MG63 (cell line): Measurements from ENCODE around the gene KCNQ1. TPM values are rescaled to one million over a fixed set of nuclear protein-coding genes. Genes with fewer than 3 reads are reported as not detected.
A peak's percentile ranks its signal among the peaks of the same experiment; 100 is the strongest.

Source experiments
- DNase-seq: peaks from one replicate; pipeline ENCODE4 v3.0.0-alpha.2; 2020
- H3K27me3 ChIP-seq: fragments of 250-450 bp; sonication (Bioruptor Pico); 2 replicates; pipeline ENCODE4 v1.5.1; 2020; ENCODE audit warnings: mild to moderate bottlenecking, moderate library complexity
- H3K36me3 ChIP-seq: fragments of 250-450 bp; sonication (Bioruptor Pico); 2 replicates; pipeline ENCODE4 v1.5.1; 2020; ENCODE audit warnings: mild to moderate bottlenecking, moderate library complexity
- H3K4me3 ChIP-seq: fragments of 250-450 bp; sonication (Bioruptor Pico); 2 replicates; pipeline ENCODE4 v1.5.1; 2020; ENCODE audit warnings: mild to moderate bottlenecking, moderate library complexity
- H3K9me3 ChIP-seq: fragments of 250-450 bp; sonication (Bioruptor Pico); 2 replicates; pipeline ENCODE4 v1.5.1; 2020; ENCODE audit warnings: mild to moderate bottlenecking, moderate library complexity
- total RNA-seq: library from RNA; depleted of rRNA; stranded (reverse); fragments of >200 nt; shearing (Covaris generic); gene quantifications from 2 replicates; pipeline ENCODE4 v1.2.3, GENCODE V29; 2014; ENCODE audit warnings: low replicate concordance

Gene KCNQ1
- total RNA-seq, 1 experiment from 2014 or later, result not detected

- Histone ChIP-seq H3K9me3 (no peaks in the 10 kb centered on the region; the same call in 1 of the 2 replicates), H3K4me3 (no peak overlapping the region), H3K36me3 (no peaks in the 10 kb centered on the region), H3K27me3 (no peaks in the 10 kb centered on the region)
- DNase-seq, result peak; percentile 80
Observed at GRCh38 chr11:2825889-2826678, 381.3 kb downstream of the KCNQ1 start.

- H3K9me3 ChIP-seq, result no peaks in the 10 kb centered on the region; the same call in 1 of the 2 replicates
- DNase-seq, result no peak
- H3K36me3 ChIP-seq, result no peaks in the 10 kb centered on the region
- no peak overlapping the region for H3K4me3 ChIP-seq
- H3K27me3 ChIP-seq, result no peaks in the 10 kb centered on the region
Observed at GRCh38 chr11:2826679-2827056, 381.9 kb downstream of the KCNQ1 start.

GRCh38 chr11:2827256-2827655 lies 382.4 kb downstream of the KCNQ1 start:
- no peak for DNase-seq

GRCh38 chr11:2827792-2828191 lies 383.0 kb downstream of the KCNQ1 start:
- Histone ChIP-seq H3K9me3 (no peaks in the 10 kb centered on the region; the same call in 1 of the 2 replicates), H3K36me3 (no peaks in the 10 kb centered on the region), H3K4me3 (no peak overlapping the region), H3K27me3 (no peaks in the 10 kb centered on the region)
- DNase-seq, result no peak

More at GRCh38 chr11:2827256-2827655, 382.4 kb downstream of the KCNQ1 start:
- H3K4me3 ChIP-seq, result no peak overlapping the region
- no peaks in the 10 kb centered on the region for H3K36me3 ChIP-seq
- no peaks in the 10 kb centered on the region; the same call in 1 of the 2 replicates for H3K9me3 ChIP-seq
- no peaks in the 10 kb centered on the region for H3K27me3 ChIP-seq

GRCh38 chr11:2828585-2829330 lies 383.9 kb downstream of the KCNQ1 start:
- DNase-seq, result no peak
- Histone ChIP-seq H3K27me3 (no peaks in the 10 kb centered on the region), H3K4me3 (no peak overlapping the region), H3K9me3 (no peaks in the 10 kb centered on the region; the same call in 1 of the 2 replicates), H3K36me3 (no peaks in the 10 kb centered on the region)

- no peak for DNase-seq
- H3K9me3 ChIP-seq, result no peaks in the 10 kb centered on the region; the same call in 1 of the 2 replicates
- no peak overlapping the region for H3K4me3 ChIP-seq
- no peaks in the 10 kb centered on the region for H3K36me3 ChIP-seq
- no peaks in the 10 kb centered on the region for H3K27me3 ChIP-seq
Observed at GRCh38 chr11:2830030-2830812, 385.4 kb downstream of the KCNQ1 start.

GRCh38 chr11:2830886-2831285 lies 386.1 kb downstream of the KCNQ1 start:
- no peak for DNase-seq
- H3K9me3 ChIP-seq, result no peaks in the 10 kb centered on the region; the same call in 1 of the 2 replicates
- no peaks in the 10 kb centered on the region for H3K36me3 ChIP-seq
- no peak overlapping the region for H3K4me3 ChIP-seq
- no peaks in the 10 kb centered on the region for H3K27me3 ChIP-seq

GRCh38 chr11:2831781-2832532 lies 387.1 kb downstream of the KCNQ1 start:
- Histone ChIP-seq H3K27me3 (no peaks in the 10 kb centered on the region), H3K4me3 (no peak overlapping the region), H3K36me3 (no peaks in the 10 kb centered on the region)

GRCh38 chr11:2832533-2833020 lies 387.8 kb downstream of the KCNQ1 start:
- DNase-seq, result no peak
- no peaks in the 10 kb centered on the region; the same call in 1 of the 2 replicates for H3K9me3 ChIP-seq
- H3K36me3 ChIP-seq, result no peaks in the 10 kb centered on the region
- H3K4me3 ChIP-seq, result no peak overlapping the region
- H3K27me3 ChIP-seq, result no peaks in the 10 kb centered on the region

More at GRCh38 chr11:2831781-2832532, 387.1 kb downstream of the KCNQ1 start:
- no peak for DNase-seq
- H3K9me3 ChIP-seq, result no peaks in the 10 kb centered on the region; the same call in 1 of the 2 replicates

- H3K9me3 ChIP-seq, result no peaks in the 10 kb centered on the region; the same call in 1 of the 2 replicates
- DNase-seq, result no peak
- H3K27me3 ChIP-seq, result no peaks in the 10 kb centered on the region
- no peaks in the 10 kb centered on the region for H3K36me3 ChIP-seq
- no peak overlapping the region for H3K4me3 ChIP-seq
Observed at GRCh38 chr11:2833051-2833715, 388.4 kb downstream of the KCNQ1 start.

GRCh38 chr11:2833716-2834502 lies 389.1 kb downstream of the KCNQ1 start:
- DNase-seq, result no peak
- Histone ChIP-seq H3K4me3 (no peak overlapping the region), H3K9me3 (no peaks in the 10 kb centered on the region), H3K36me3 (no peaks in the 10 kb centered on the region), H3K27me3 (no peaks in the 10 kb centered on the region)

- Histone ChIP-seq H3K9me3 (no peaks in the 10 kb centered on the region), H3K27me3 (no peaks in the 10 kb centered on the region), H3K36me3 (no peaks in the 10 kb centered on the region), H3K4me3 (no peak overlapping the region)
- no peak for DNase-seq
Observed at GRCh38 chr11:2834503-2835273, 389.9 kb downstream of the KCNQ1 start.

- no peak for DNase-seq
- no peaks in the 10 kb centered on the region for H3K36me3 ChIP-seq
- no peaks in the 10 kb centered on the region for H3K27me3 ChIP-seq
- H3K4me3 ChIP-seq, result no peak overlapping the region
- no peaks in the 10 kb centered on the region for H3K9me3 ChIP-seq
Observed at GRCh38 chr11:2835296-2835695, 390.5 kb downstream of the KCNQ1 start.

- H3K9me3 ChIP-seq, result no peaks in the 10 kb centered on the region
- H3K4me3 ChIP-seq, result no peak overlapping the region
- H3K27me3 ChIP-seq, result no peaks in the 10 kb centered on the region
- DNase-seq, result no peak
- H3K36me3 ChIP-seq, result no peaks in the 10 kb centered on the region
Observed at GRCh38 chr11:2835751-2836150, 390.9 kb downstream of the KCNQ1 start.
